ENCODE results near the gene GSTO1.

DNA sequence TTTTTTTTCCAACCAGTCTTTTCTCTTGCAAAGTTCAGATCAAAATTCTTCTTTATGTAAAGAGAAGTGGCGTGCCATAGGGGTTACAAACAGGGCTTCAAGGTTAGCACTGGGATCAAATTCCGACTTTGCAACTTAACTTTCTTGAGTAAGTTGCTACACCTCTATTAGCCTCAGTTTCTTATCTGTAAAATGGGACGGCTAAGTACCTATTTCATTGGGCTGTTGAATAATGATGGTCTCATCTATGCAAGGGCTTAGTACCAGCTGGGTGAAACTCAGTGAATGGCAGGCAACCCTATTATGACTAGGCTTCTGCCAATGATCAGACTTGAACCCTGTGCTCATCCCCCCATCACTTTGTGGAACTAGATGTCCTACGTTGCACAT lies 49.7 kb downstream of the GSTO1 start:
- no peak for TF ChIP-seq CTCF (IDR thresholded peaks at IDR 0.05; ENCODE audit: low read depth, low read length)
- no peak for TF ChIP-seq EZH2phosphoT487 (IDR thresholded peaks at IDR 0.05; ENCODE audit: low read depth)

Data from OCI-LY3 (cell line).